PC-3 (cell line): ENCODE results near the gene VTN.
"Not testable (repeated sequence)": the region's sequence is repeated elsewhere in the genome, so short reads cannot be mapped to it uniquely, and the experiment has no call there.

Experiments
- EZH2 ChIP-seq: fragments of 300-600 bp; sonication (generic); IDR thresholded peaks from one replicate; pipeline ENCODE4 v1.6.1; 2017; ENCODE audit warnings: antibody characterized with exemption, mild to moderate bottlenecking, low read length; ENCODE audit not compliant: unreplicated experiment
- EZH2phosphoT487 ChIP-seq: fragments of 300-600 bp; sonication (generic); IDR thresholded peaks from 2 replicates; pipeline ENCODE4 v1.6.1; 2018; ENCODE audit warnings: mild to moderate bottlenecking, antibody characterized with exemption, low read length, borderline replicate concordance
- TF ChIP-seq, protein P1 (sequence below): fragments of 300-600 bp; sonication (generic); conservative IDR thresholded peaks from 2 replicates; pipeline ENCODE4 v1.5.1; 2017; ENCODE audit warnings: antibody characterized with exemption, low read depth, mild to moderate bottlenecking, low read length

GRCh38 chr17:28338769-28339212 is 31.3 kb downstream of the VTN start:
- TF ChIP-seq EZH2, EZH2phosphoT487: not testable (repeated sequence)
- TF ChIP-seq, protein P1, sequence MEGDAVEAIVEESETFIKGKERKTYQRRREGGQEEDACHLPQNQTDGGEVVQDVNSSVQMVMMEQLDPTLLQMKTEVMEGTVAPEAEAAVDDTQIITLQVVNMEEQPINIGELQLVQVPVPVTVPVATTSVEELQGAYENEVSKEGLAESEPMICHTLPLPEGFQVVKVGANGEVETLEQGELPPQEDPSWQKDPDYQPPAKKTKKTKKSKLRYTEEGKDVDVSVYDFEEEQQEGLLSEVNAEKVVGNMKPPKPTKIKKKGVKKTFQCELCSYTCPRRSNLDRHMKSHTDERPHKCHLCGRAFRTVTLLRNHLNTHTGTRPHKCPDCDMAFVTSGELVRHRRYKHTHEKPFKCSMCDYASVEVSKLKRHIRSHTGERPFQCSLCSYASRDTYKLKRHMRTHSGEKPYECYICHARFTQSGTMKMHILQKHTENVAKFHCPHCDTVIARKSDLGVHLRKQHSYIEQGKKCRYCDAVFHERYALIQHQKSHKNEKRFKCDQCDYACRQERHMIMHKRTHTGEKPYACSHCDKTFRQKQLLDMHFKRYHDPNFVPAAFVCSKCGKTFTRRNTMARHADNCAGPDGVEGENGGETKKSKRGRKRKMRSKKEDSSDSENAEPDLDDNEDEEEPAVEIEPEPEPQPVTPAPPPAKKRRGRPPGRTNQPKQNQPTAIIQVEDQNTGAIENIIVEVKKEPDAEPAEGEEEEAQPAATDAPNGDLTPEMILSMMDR = not testable (repeated sequence)
